Measurements from ENCODE around the gene SOX14. TPM values are rescaled to one million over a fixed set of nuclear protein-coding genes. Genes with fewer than 3 reads are reported as not detected.

Gene SOX14
- total RNA-seq, 1 experiment from 2014 or later, result not detected

DNA sequence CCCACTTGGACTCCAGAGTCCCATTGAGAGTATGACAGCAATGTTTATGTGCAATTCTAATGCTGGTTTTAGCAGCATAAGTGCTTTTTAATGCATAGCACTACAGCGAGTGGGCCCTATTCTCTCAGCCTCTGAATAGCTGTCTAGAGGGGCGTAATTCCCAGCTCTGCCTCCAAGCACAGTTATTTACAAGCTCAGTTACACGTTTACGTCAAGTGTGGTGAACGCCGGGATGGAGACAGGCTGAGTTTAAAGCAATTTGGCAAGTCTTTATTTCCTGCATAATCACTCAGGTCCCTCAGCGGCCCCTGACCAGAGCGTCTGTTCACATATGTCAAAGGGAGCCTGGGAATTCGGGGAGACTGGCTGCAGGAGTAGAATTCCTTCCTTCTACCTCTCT, 43.9 kb downstream of the SOX14 start:
- Histone ChIP-seq H3K9me3 (ENCODE audit: control insufficient read depth in 1 of 2, insufficient read depth in 1 of 2, low read depth in 1 of 2, low read length in 2 of 2) (no peaks in the 10 kb centered on the region), H4K20me1 (ENCODE audit: insufficient read depth) (no peaks in the 10 kb centered on the region), H3K36me3 (ENCODE audit: control insufficient read depth in 1 of 2, insufficient read depth in 2 of 2, low read length in 2 of 2) (no peaks in the 10 kb centered on the region), H3K4me2 (ENCODE audit: low read length) (no peak overlapping the region), H3K9me2 (ENCODE audit: insufficient read depth) (no peaks in the 10 kb centered on the region), H3K79me2 (ENCODE audit: insufficient read depth, low read length) (no peaks in the 10 kb centered on the region), H2AFZ (ENCODE audit: low read depth, low read length, poor library complexity, severe bottlenecking) (no peak overlapping the region), H3K27me3 (ENCODE audit: insufficient read depth, low read length) (peaks cover under 1% of the 10 kb centered on the region; the same call in 1 of the 2 replicates), H3K4me3 (replicated peaks in 1 of 2; ENCODE audit: low read depth in 1 of 2, low read length in 2 of 2) (no peak overlapping the region), H3K27ac (ENCODE audit: low read depth, low read length) (no peak overlapping the region), H3K4me1 (ENCODE audit: control insufficient read depth in 1 of 2, insufficient read depth in 2 of 2, low read length in 2 of 2) (no peaks in the 10 kb centered on the region), H3K9ac (ENCODE audit: low read length) (no peak overlapping the region)
- TF ChIP-seq ZNF274 (IDR thresholded peaks at IDR 0.05; ENCODE audit: low read depth, low read length) (no peak), TCF7L2 (IDR thresholded peaks at IDR 0.05; ENCODE audit: borderline replicate concordance, extremely low read depth, insufficient read depth, insufficient read length) (no peak), SIN3A (IDR thresholded peaks at IDR 0.05; ENCODE audit: low read depth) (no peak), EZH2phosphoT487 (IDR thresholded peaks at IDR 0.05; ENCODE audit: borderline replicate concordance) (no peak), SP1 (IDR thresholded peaks at IDR 0.05; ENCODE audit: low read depth) (no peak), FOSL1 (IDR thresholded peaks at IDR 0.05; ENCODE audit: low read depth) (no peak), CEBPB (IDR thresholded peaks at IDR 0.05; ENCODE audit: low read depth) (no peak), EGR1 (IDR thresholded peaks at IDR 0.05; ENCODE audit: low read depth) (no peak), POLR2AphosphoS5 (IDR thresholded peaks at IDR 0.05; ENCODE audit: low read depth, low read length) (no peak), EZH2 (IDR thresholded peaks at IDR 0.05) (no peak), RAD21 (IDR thresholded peaks at IDR 0.05; ENCODE audit: low read depth) (no peak), POLR2A (IDR thresholded peaks at IDR 0.05; ENCODE audit: borderline replicate concordance, extremely low read depth, insufficient read depth, insufficient read length) (no peak), ZFX (IDR thresholded peaks at IDR 0.05) (no peak), SRF (IDR thresholded peaks at IDR 0.05; ENCODE audit: low read depth) (no peak), ELF1 (IDR thresholded peaks at IDR 0.05; ENCODE audit: borderline replicate concordance, low read depth) (no peak)
- TF ChIP-seq, protein P1, sequence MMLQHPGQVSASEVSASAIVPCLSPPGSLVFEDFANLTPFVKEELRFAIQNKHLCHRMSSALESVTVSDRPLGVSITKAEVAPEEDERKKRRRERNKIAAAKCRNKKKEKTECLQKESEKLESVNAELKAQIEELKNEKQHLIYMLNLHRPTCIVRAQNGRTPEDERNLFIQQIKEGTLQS (IDR thresholded peaks at IDR 0.05), result no peak
- TF ChIP-seq, protein P2, sequence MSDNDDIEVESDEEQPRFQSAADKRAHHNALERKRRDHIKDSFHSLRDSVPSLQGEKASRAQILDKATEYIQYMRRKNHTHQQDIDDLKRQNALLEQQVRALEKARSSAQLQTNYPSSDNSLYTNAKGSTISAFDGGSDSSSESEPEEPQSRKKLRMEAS (IDR thresholded peaks at IDR 0.05), result no peak
- TF ChIP-seq, protein P3, sequence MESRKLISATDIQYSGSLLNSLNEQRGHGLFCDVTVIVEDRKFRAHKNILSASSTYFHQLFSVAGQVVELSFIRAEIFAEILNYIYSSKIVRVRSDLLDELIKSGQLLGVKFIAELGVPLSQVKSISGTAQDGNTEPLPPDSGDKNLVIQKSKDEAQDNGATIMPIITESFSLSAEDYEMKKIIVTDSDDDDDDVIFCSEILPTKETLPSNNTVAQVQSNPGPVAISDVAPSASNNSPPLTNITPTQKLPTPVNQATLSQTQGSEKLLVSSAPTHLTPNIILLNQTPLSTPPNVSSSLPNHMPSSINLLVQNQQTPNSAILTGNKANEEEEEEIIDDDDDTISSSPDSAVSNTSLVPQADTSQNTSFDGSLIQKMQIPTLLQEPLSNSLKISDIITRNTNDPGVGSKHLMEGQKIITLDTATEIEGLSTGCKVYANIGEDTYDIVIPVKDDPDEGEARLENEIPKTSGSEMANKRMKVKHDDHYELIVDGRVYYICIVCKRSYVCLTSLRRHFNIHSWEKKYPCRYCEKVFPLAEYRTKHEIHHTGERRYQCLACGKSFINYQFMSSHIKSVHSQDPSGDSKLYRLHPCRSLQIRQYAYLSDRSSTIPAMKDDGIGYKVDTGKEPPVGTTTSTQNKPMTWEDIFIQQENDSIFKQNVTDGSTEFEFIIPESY (IDR thresholded peaks at IDR 0.05; ENCODE audit: extremely low read depth, insufficient replicate concordance, low read length), result no peak
- TF ChIP-seq, protein P4, sequence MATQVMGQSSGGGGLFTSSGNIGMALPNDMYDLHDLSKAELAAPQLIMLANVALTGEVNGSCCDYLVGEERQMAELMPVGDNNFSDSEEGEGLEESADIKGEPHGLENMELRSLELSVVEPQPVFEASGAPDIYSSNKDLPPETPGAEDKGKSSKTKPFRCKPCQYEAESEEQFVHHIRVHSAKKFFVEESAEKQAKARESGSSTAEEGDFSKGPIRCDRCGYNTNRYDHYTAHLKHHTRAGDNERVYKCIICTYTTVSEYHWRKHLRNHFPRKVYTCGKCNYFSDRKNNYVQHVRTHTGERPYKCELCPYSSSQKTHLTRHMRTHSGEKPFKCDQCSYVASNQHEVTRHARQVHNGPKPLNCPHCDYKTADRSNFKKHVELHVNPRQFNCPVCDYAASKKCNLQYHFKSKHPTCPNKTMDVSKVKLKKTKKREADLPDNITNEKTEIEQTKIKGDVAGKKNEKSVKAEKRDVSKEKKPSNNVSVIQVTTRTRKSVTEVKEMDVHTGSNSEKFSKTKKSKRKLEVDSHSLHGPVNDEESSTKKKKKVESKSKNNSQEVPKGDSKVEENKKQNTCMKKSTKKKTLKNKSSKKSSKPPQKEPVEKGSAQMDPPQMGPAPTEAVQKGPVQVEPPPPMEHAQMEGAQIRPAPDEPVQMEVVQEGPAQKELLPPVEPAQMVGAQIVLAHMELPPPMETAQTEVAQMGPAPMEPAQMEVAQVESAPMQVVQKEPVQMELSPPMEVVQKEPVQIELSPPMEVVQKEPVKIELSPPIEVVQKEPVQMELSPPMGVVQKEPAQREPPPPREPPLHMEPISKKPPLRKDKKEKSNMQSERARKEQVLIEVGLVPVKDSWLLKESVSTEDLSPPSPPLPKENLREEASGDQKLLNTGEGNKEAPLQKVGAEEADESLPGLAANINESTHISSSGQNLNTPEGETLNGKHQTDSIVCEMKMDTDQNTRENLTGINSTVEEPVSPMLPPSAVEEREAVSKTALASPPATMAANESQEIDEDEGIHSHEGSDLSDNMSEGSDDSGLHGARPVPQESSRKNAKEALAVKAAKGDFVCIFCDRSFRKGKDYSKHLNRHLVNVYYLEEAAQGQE (IDR thresholded peaks at IDR 0.05; ENCODE audit: low read depth), result no peak
- TF ChIP-seq, protein P5, sequence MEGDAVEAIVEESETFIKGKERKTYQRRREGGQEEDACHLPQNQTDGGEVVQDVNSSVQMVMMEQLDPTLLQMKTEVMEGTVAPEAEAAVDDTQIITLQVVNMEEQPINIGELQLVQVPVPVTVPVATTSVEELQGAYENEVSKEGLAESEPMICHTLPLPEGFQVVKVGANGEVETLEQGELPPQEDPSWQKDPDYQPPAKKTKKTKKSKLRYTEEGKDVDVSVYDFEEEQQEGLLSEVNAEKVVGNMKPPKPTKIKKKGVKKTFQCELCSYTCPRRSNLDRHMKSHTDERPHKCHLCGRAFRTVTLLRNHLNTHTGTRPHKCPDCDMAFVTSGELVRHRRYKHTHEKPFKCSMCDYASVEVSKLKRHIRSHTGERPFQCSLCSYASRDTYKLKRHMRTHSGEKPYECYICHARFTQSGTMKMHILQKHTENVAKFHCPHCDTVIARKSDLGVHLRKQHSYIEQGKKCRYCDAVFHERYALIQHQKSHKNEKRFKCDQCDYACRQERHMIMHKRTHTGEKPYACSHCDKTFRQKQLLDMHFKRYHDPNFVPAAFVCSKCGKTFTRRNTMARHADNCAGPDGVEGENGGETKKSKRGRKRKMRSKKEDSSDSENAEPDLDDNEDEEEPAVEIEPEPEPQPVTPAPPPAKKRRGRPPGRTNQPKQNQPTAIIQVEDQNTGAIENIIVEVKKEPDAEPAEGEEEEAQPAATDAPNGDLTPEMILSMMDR (IDR thresholded peaks at IDR 0.05 in 2 of 3, conservative IDR thresholded peaks at IDR 0.05 in 1 of 3; ENCODE audit: borderline replicate concordance in 1 of 3, insufficient read depth in 1 of 3, low read depth in 2 of 3, low read length in 2 of 3), result no peak
- intact Hi-C loops (cut with micrococcal nuclease), result no loop called here
- ChIA-PET RAD21 (ENCODE audit: low non-redundant PET in 1 of 2, low total read pairs in 2 of 2, uncharacterized antibody in 2 of 2, unreplicated experiment in 2 of 2) (no interaction called here), POLR2A (no interaction called here), CTCF (no interaction called here)
- DNase-seq (ENCODE audit: low read depth, low spot score) (no peak), ATAC-seq (no peak)
- no TSS peak for BruUV-seq (replicated peaks)

All from HCT116 (cell line).